ENCODE measurements around the gene RPE65.

DNA sequence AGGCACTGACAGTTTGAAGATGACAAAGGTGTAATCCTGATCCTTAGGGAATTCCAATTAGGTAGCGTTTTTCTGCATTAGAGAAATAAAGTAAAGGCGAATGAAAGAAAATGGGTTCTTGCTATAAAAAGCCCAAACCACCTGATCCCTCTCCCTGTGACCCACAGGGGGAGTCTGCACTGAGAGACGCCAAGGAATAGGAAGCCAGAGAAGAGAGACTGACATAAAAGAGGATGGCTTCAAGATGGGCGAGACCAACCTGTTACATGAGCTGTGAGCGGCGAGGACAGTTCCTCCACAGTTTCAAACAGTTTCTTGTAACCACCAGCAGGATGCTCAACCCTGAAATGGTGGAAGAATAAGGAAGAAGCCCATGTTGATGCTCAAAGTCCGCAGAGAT lies 1.4 kb downstream of the RPE65 start:
- TF ChIP-seq, protein P1, sequence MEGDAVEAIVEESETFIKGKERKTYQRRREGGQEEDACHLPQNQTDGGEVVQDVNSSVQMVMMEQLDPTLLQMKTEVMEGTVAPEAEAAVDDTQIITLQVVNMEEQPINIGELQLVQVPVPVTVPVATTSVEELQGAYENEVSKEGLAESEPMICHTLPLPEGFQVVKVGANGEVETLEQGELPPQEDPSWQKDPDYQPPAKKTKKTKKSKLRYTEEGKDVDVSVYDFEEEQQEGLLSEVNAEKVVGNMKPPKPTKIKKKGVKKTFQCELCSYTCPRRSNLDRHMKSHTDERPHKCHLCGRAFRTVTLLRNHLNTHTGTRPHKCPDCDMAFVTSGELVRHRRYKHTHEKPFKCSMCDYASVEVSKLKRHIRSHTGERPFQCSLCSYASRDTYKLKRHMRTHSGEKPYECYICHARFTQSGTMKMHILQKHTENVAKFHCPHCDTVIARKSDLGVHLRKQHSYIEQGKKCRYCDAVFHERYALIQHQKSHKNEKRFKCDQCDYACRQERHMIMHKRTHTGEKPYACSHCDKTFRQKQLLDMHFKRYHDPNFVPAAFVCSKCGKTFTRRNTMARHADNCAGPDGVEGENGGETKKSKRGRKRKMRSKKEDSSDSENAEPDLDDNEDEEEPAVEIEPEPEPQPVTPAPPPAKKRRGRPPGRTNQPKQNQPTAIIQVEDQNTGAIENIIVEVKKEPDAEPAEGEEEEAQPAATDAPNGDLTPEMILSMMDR (IDR thresholded peaks at IDR 0.05): no peak
- no peak for TF ChIP-seq POLR2A (IDR thresholded peaks at IDR 0.05)
